B cell (primary cell): ENCODE data around the gene GSG1L. TPM values are rescaled to one million over a fixed set of nuclear protein-coding genes. Genes with fewer than 3 reads are reported as not detected.

Experiments
- ATAC-seq: fragments of 200-7000 bp; cut with Tn5 transposase; one replicate; pipeline ENCODE4 v1.10.0; 2021; ENCODE audit warnings: low read depth, mild to moderate bottlenecking, moderate number of reproducible peaks, moderate library complexity
- CTCF ChIA-PET: fragments of 350-600 bp; sonication (Branson Sonifier 250); formaldehyde crosslinking; loops from one replicate; lab custom pipeline; 2021; ENCODE audit warnings: antibody characterized with exemption, inconsistent platforms; lab: Charles Lee
- POLR2A ChIA-PET: fragments of 350-600 bp; sonication (Branson Sonifier 250); formaldehyde crosslinking; loops from one replicate; lab custom pipeline; 2021; ENCODE audit warnings: antibody characterized with exemption; lab: Charles Lee
- DNase-seq: peaks from one replicate; pipeline ENCODE4 v3.0.0; 2013
- H2AFZ ChIP-seq: 2 replicates; pipeline ENCODE4 v1.6.1; 2012; ENCODE audit warnings: mild to moderate bottlenecking, low read depth, low read length; ENCODE audit not compliant: insufficient read depth, poor library complexity, severe bottlenecking
- H3K27ac ChIP-seq, 2 donors: 1 replicate in 1 of 2; 2 replicates in 1 of 2; pipeline ENCODE4 v1.5.1; 2012 to 2013; ENCODE audit warnings: low read length in 2 of 2, mild to moderate bottlenecking in 2 of 2, moderate library complexity in 1 of 2
- H3K27me3 ChIP-seq, 4 experiments: fragments of 200-600 bp in 1 of 4; sonication (generic) in 1 of 4; replicated peaks in 1 of 4; 1 replicate in 2 of 4; 2 replicates in 2 of 4; pipeline versions ENCODE4 v1.6.1 to v1.7.0; 2013 to 2016; ENCODE audit warnings: low read length in 3 of 4, mild to moderate bottlenecking in 2 of 4, mixed read lengths in 1 of 4, moderate library complexity in 1 of 4; ENCODE audit not compliant: insufficient read depth in 4 of 4, control insufficient read depth in 3 of 4; ENCODE audit errors: control extremely low read depth in 1 of 4
- H3K36me3 ChIP-seq, 2 experiments: replicated peaks in 1 of 2; 1 replicate in 1 of 2; 2 replicates in 1 of 2; pipeline versions ENCODE4 v1.6.1 to v1.7.1; 2013; ENCODE audit warnings: low read length in 1 of 2; ENCODE audit not compliant: insufficient read depth in 2 of 2, control insufficient read depth in 1 of 2; ENCODE audit errors: control extremely low read depth in 1 of 2, extremely low read depth in 1 of 2
- H3K4me1 ChIP-seq, 2 donors: fragments of 200-600 bp in 1 of 2; sonication (generic) in 1 of 2; 1 replicate in 1 of 2; 2 replicates in 1 of 2; pipeline versions ENCODE4 v1.5.1 to v1.6.1; 2013 to 2017; ENCODE audit warnings: low read length in 2 of 2; ENCODE audit not compliant: control insufficient read depth in 2 of 2, insufficient read depth in 2 of 2
- H3K4me2 ChIP-seq: replicated peaks from 2 replicates; pipeline ENCODE3; 2012; ENCODE audit warnings: mild to moderate bottlenecking, low read depth, low read length; ENCODE audit not compliant: poor library complexity, severe bottlenecking
- H3K4me3 ChIP-seq, 5 experiments: fragments of 200-600 bp in 1 of 5; sonication (generic) in 1 of 5; 1 replicate in 3 of 5; 2 replicates in 2 of 5; pipeline versions ENCODE4 v1.5.1 to v1.7.0; 2011 to 2016; ENCODE audit warnings: low read length in 4 of 5, mild to moderate bottlenecking in 4 of 5, low read depth in 2 of 5, control low read depth in 1 of 5, moderate library complexity in 1 of 5; ENCODE audit not compliant: insufficient read depth in 1 of 5; ENCODE audit errors: control extremely low read depth in 1 of 5, extremely low read depth in 1 of 5
- H3K79me2 ChIP-seq: fragments of 200-600 bp; sonication (generic); one replicate; pipeline ENCODE4 v1.6.0; 2016; ENCODE audit warnings: low read length; ENCODE audit not compliant: control insufficient read depth, insufficient read depth
- H3K9ac ChIP-seq: fragments of 200-600 bp; sonication (generic); 2 replicates; pipeline ENCODE4 v1.6.1; 2017; ENCODE audit warnings: mild to moderate bottlenecking, low read length, moderate library complexity
- H3K9me3 ChIP-seq, 3 donors: one replicate each; pipeline versions ENCODE4 v1.6.1 to v1.7.1; 2013; ENCODE audit warnings: low read length in 2 of 3; ENCODE audit not compliant: control insufficient read depth in 2 of 3, insufficient read depth in 1 of 3; ENCODE audit errors: control extremely low read depth in 1 of 3
- H4K20me1 ChIP-seq: 2 replicates; pipeline ENCODE4 v1.6.0; 2012; ENCODE audit warnings: mild to moderate bottlenecking, low read length; ENCODE audit not compliant: insufficient read depth, control insufficient read depth, poor library complexity, severe bottlenecking
- H3K27ac Mint-ChIP-seq: one replicate; pipeline ENCODE4 v1.8.0; 2021; ENCODE audit warnings: mixed read lengths
- H3K27me3 Mint-ChIP-seq: one replicate; pipeline ENCODE4 v1.8.0; 2021; ENCODE audit warnings: mixed read lengths
- H3K4me1 Mint-ChIP-seq: one replicate; pipeline ENCODE4 v1.8.0; 2021; ENCODE audit warnings: mixed read lengths
- H3K4me3 Mint-ChIP-seq: one replicate; pipeline ENCODE4 v1.8.0; 2021; ENCODE audit warnings: mixed read lengths
- H3K9me3 Mint-ChIP-seq: one replicate; pipeline ENCODE4 v1.8.0; 2022; ENCODE audit warnings: mixed read lengths; ENCODE audit not compliant: insufficient read depth
- EZH2 ChIP-seq: IDR thresholded peaks from 2 replicates; pipeline ENCODE4 v1.6.1; 2012; ENCODE audit warnings: borderline replicate concordance, low read depth, mild to moderate bottlenecking, moderate library complexity, low read length; ENCODE audit not compliant: insufficient read depth, poor library complexity, severe bottlenecking
- WGBS: methylation state at CpG from one replicate; pipeline ENCODE4 v1.1.5; 2013; ENCODE audit warnings: missing lambda C conversion rate; ENCODE audit not compliant: insufficient coverage; 5-methylcytosine and 5-hydroxymethylcytosine counted together
- intact Hi-C: fragments of 100-400 bp; cut with micrococcal nuclease; formaldehyde crosslinking; loops from one replicate; pipeline ENCODE4 v1.10.0; 2022
- polyA plus RNA-seq: library from polyadenylated mRNA; depleted of rRNA; stranded (reverse); fragments of >200 nt; gene quantifications from 2 replicates; pipeline ENCODE4 v1.2.3, GENCODE V29; 2012
- total RNA-seq, 2 donors: library from RNA; stranded (reverse); fragments of 120-200 nt in 1 of 2; gene quantifications; 1 replicate in 1 of 2; 2 replicates in 1 of 2; pipeline versions ENCODE4 v1.2.3 to v1.2.4, GENCODE V29; 2013 to 2022
- TF ChIP-seq, protein P1 (sequence below): fragments of 200-600 bp; IDR thresholded peaks from one replicate; pipeline ENCODE4 v1.8.0; 2022; ENCODE audit warnings: antibody characterized with exemption, mild to moderate bottlenecking

The GSG1L gene
- total and polyA plus RNA-seq, 2 donors (not counting 1 experiment from before 2014, with no cell fraction given) = 0.01 TPM; not detected in 1

GRCh38 chr16:27903046-27903655 is 160.4 kb downstream of the GSG1L start:
- Histone ChIP-seq H3K27me3 (no peaks in the 10 kb centered on the region), H3K4me1 (no peaks in the 10 kb centered on the region), H3K9me3 (peaks cover 0 to 12% (median 0%) of the 10 kb centered on the region in 3 donors), H3K4me2 (no peak overlapping the region), H3K4me3 (no peak overlapping the region), H3K9ac (no peak overlapping the region), H3K36me3 (no peaks in the 10 kb centered on the region), H3K79me2 (no peaks in the 10 kb centered on the region), H2AFZ (no peak overlapping the region), H4K20me1 (no peaks in the 10 kb centered on the region), H3K27ac (no peak overlapping the region)
- DNase-seq (no peak), ATAC-seq (no peak)
- ChIA-PET CTCF (no interaction called here), POLR2A (no interaction called here)
- Mint-ChIP-seq H3K27ac (no peak overlapping the region), H3K4me3 (no peak overlapping the region), H3K4me1 (no peaks in the 10 kb centered on the region), H3K27me3 (peaks cover 13% of the 10 kb centered on the region), H3K9me3 (no peaks in the 10 kb centered on the region)
- WGBS = 71% methylated on average over 6 of the region's 12 CpGs
- TF ChIP-seq EZH2 = no peak
- TF ChIP-seq, protein P1, sequence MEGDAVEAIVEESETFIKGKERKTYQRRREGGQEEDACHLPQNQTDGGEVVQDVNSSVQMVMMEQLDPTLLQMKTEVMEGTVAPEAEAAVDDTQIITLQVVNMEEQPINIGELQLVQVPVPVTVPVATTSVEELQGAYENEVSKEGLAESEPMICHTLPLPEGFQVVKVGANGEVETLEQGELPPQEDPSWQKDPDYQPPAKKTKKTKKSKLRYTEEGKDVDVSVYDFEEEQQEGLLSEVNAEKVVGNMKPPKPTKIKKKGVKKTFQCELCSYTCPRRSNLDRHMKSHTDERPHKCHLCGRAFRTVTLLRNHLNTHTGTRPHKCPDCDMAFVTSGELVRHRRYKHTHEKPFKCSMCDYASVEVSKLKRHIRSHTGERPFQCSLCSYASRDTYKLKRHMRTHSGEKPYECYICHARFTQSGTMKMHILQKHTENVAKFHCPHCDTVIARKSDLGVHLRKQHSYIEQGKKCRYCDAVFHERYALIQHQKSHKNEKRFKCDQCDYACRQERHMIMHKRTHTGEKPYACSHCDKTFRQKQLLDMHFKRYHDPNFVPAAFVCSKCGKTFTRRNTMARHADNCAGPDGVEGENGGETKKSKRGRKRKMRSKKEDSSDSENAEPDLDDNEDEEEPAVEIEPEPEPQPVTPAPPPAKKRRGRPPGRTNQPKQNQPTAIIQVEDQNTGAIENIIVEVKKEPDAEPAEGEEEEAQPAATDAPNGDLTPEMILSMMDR = no peak
- intact Hi-C loops = no loop called here

DNA sequence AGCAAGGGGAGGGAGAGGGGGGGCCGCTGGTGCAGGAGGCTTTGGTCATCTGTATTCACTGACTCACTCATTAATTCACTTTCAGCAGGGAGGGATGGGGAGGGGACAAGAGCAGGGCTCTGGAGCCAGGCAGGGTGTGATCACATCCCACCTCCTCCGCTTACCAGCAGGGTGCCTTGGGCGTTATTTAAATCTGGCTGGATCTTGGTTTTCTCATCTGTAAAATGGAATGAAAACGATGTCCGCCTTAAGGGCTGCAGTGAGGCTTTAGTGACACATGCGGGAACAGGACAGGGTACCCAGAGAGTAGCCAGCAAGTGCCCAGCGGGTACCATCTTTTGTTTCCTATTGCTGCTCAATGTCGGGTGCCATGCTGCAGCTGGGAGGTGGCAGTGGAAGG is 161.0 kb downstream of the GSG1L start:
- no peaks in the 10 kb centered on the region for H3K36me3 ChIP-seq
- no peaks in the 10 kb centered on the region for H3K4me1 Mint-ChIP-seq
- ChIA-PET CTCF (no interaction called here), POLR2A (no interaction called here)
- no peaks in the 10 kb centered on the region for H3K4me1 ChIP-seq
- TF ChIP-seq EZH2 = no peak
- TF ChIP-seq, protein P1 = no peak
- no peak overlapping the region for H3K27ac ChIP-seq
- H3K4me3 Mint-ChIP-seq = no peak overlapping the region
- peaks cover 0 to 12% (median 0%) of the 10 kb centered on the region in 3 donors for H3K9me3 ChIP-seq
- intact Hi-C loops = no loop called here
- no peaks in the 10 kb centered on the region for H3K27me3 ChIP-seq
- no peak overlapping the region for H3K4me2 ChIP-seq
- WGBS = 89% methylated on average over 7 of the region's 8 CpGs
- no peaks in the 10 kb centered on the region for H3K79me2 ChIP-seq
- H3K9me3 Mint-ChIP-seq = no peaks in the 10 kb centered on the region
- H3K27me3 Mint-ChIP-seq = peaks cover 13% of the 10 kb centered on the region
- no peaks in the 10 kb centered on the region for H4K20me1 ChIP-seq
- no peak overlapping the region for H3K9ac ChIP-seq
- ATAC-seq (no peak), DNase-seq (no peak)
- H3K27ac Mint-ChIP-seq = no peak overlapping the region
- no peak overlapping the region for H2AFZ ChIP-seq
- H3K4me3 ChIP-seq = no peak overlapping the region
